ENCODE measurements around the gene FASN. TPM values are rescaled to one million over a fixed set of nuclear protein-coding genes. Genes with fewer than 3 reads are reported as not detected.

Gene FASN
- total RNA-seq, 1 experiment from 2014 or later = 956 TPM

- intact Hi-C loops (cut with micrococcal nuclease; ENCODE audit: unreplicated experiment) = no loop called here
- POLR2A ChIA-PET = interaction anchor here (0.7 kb wide), 1 partner anchor 22 kb away, joined by 3 read pairs; no protein-coding TSS in a partner anchor
- in situ Hi-C loops (cut with HindIII; ENCODE audit: low pct_unique_long_range_greater_than_20kb, low sequenced_read_pairs) = no loop called here
Observed at GRCh38 chr17:82047914-82048570, 50.0 kb downstream of the FASN start.

GRCh38 chr17:82047379-82047778 is 50.7 kb downstream of the FASN start:
- TF ChIP-seq SIN3A (IDR thresholded peaks at IDR 0.05; ENCODE audit: borderline replicate concordance, insufficient read depth, low read depth, low read length) = no peak
- no peak for TF ChIP-seq CTCF (IDR thresholded peaks at IDR 0.05)
- no peak for TF ChIP-seq REST (IDR thresholded peaks at IDR 0.05; ENCODE audit: insufficient read depth in 1 of 2, low read depth in 2 of 2, low read length in 1 of 2)
- TF ChIP-seq TCF7L2 (IDR thresholded peaks at IDR 0.05; ENCODE audit: low read depth, low read length) = no peak
- TF ChIP-seq POLR2AphosphoS5 (IDR thresholded peaks at IDR 0.05; ENCODE audit: low read depth, low read length) = no peak
- ATAC-seq = no peak
- no TSS peak for BruUV-seq (replicated peaks)
- intact Hi-C loops (cut with micrococcal nuclease; ENCODE audit: unreplicated experiment) = no loop called here
- H3K27ac ChIP-seq (ENCODE audit: low read length) = no peak overlapping the region
- in situ Hi-C loops (cut with HindIII; ENCODE audit: low pct_unique_long_range_greater_than_20kb, low sequenced_read_pairs) = no loop called here
- H3K27me3 ChIP-seq (ENCODE audit: control insufficient read depth, insufficient read depth, low read length) = no peaks in the 10 kb centered on the region
- no peaks in the 10 kb centered on the region for H3K9me3 ChIP-seq (ENCODE audit: control insufficient read depth, insufficient read depth, low read depth, low read length)
- ChIA-PET CTCF (interaction anchor here (0.9 kb wide), 1 partner anchor 40 kb away, joined by 3 read pairs; no protein-coding TSS in a partner anchor), POLR2A (interaction anchor here (0.7 kb wide), 1 partner anchor 21 kb away, joined by 3 read pairs; no protein-coding TSS in a partner anchor)
- peaks cover 4% of the 10 kb centered on the region; the same call in 1 of the 2 replicates for H3K36me3 ChIP-seq (ENCODE audit: control insufficient read depth, insufficient read depth, low read length)
- H3K4me3 ChIP-seq (ENCODE audit: low read depth in 2 of 2, low read length in 2 of 2) = no peak overlapping the region
- DNase-seq (ENCODE audit: low read depth, low spot score) = no peak
- H3K4me1 ChIP-seq (ENCODE audit: control insufficient read depth, insufficient read depth, low read length) = peaks cover 7% of the 10 kb centered on the region; the same call in 1 of the 2 replicates

More at GRCh38 chr17:82047914-82048570, 50.0 kb downstream of the FASN start:
- no peaks in the 10 kb centered on the region for H3K9me3 ChIP-seq (ENCODE audit: control insufficient read depth, insufficient read depth, low read depth, low read length)
- ATAC-seq (no peak), DNase-seq (ENCODE audit: low read depth, low spot score) (no peak)
- TF ChIP-seq REST (IDR thresholded peaks at IDR 0.05; ENCODE audit: insufficient read depth in 1 of 2, low read depth in 2 of 2, low read length in 1 of 2) (no peak), SIN3A (IDR thresholded peaks at IDR 0.05; ENCODE audit: borderline replicate concordance, insufficient read depth, low read depth, low read length) (no peak), TCF7L2 (IDR thresholded peaks at IDR 0.05; ENCODE audit: low read depth, low read length) (no peak)
- no peaks in the 10 kb centered on the region for H3K27me3 ChIP-seq (ENCODE audit: control insufficient read depth, insufficient read depth, low read length)
- CTCF ChIA-PET = interaction anchor here (0.9 kb wide), 1 partner anchor 40 kb away, joined by 3 read pairs; no protein-coding TSS in a partner anchor
- H3K27ac ChIP-seq (ENCODE audit: low read length) = no peak overlapping the region
- peaks cover 11% of the 10 kb centered on the region; the same call in 1 of the 2 replicates for H3K4me1 ChIP-seq (ENCODE audit: control insufficient read depth, insufficient read depth, low read length)
- BruUV-seq (replicated peaks) = no TSS peak
- peaks cover 4% of the 10 kb centered on the region; the same call in 1 of the 2 replicates for H3K36me3 ChIP-seq (ENCODE audit: control insufficient read depth, insufficient read depth, low read length)
- no peak overlapping the region for H3K4me3 ChIP-seq (ENCODE audit: low read depth in 2 of 2, low read length in 2 of 2)

Data from Panc1 (cell line).